Measurements from ENCODE around the gene KCMF1. TPM values are rescaled to one million over a fixed set of nuclear protein-coding genes. Genes with fewer than 3 reads are reported as not detected.

KCMF1 gene
- total RNA-seq (2012; rRNA removed), result 46.3 and 52.2 TPM in 2 replicates

- peak within 1 kb of the TSS; percentile 88 for H3K9ac ChIP-seq (ENCODE audit: low read depth, low read length)
- H3K27me3 ChIP-seq (ENCODE audit: control insufficient read depth, insufficient read depth, low read length), result no peaks in the 10 kb centered on the region
- peaks cover 15% of the 10 kb centered on the region for H3K4me1 ChIP-seq (ENCODE audit: control insufficient read depth, insufficient read depth, low read length)
- H3K36me3 ChIP-seq (ENCODE audit: insufficient read depth, low read length), result peaks cover 8% of the 10 kb centered on the region
- H3K4me2 ChIP-seq (ENCODE audit: low read length), result peak within 1 kb of the TSS; percentile 91
- peak within 1 kb of the TSS; percentile 73 for H3K4me3 ChIP-seq (ENCODE audit: low read length)
- no peaks in the 10 kb centered on the region for H3K9me3 ChIP-seq (replicated peaks; ENCODE audit: low read length)
These were observed at the start of gene KCMF1 for GRCh38 chr2:84970868-84971509. KCMF1 (plus strand) TSS chr2:84971161; CDS start chr2:84971452, 291 bp downstream.

DNA sequence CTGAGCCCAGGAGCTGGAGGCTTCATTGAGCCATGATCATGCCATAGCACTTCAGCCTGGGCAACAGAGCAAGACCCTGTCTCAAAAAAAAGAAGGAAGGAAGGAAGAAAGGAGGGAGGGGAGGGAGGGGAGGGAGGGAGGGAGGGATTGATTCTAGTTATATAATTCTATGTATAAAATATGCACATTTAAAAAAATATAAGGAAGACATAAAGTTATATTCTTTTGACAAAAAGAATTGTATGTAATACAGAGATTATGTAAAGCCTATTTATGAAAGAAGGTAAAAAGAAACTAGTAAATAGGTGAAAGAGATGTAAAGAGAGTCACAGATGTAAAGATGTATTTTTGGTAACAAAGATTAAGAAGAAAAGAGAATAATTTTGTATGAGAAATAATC is 48.0 kb upstream of the KCMF1 start:
- H3K4me3 ChIP-seq (ENCODE audit: low read length), result no peak overlapping the region
- no peaks in the 10 kb centered on the region for H3K27me3 ChIP-seq (ENCODE audit: control insufficient read depth, insufficient read depth, low read length)
- no peaks in the 10 kb centered on the region for H3K9me3 ChIP-seq (replicated peaks; ENCODE audit: low read length)
- no peaks in the 10 kb centered on the region for H3K36me3 ChIP-seq (ENCODE audit: insufficient read depth, low read length)
- no peak overlapping the region for H3K9ac ChIP-seq (ENCODE audit: low read depth, low read length)
- peaks cover 49% of the 10 kb centered on the region for H3K4me1 ChIP-seq (ENCODE audit: control insufficient read depth, insufficient read depth, low read length)
- no peak overlapping the region for H3K4me2 ChIP-seq (ENCODE audit: low read length)

- Histone ChIP-seq H3K9ac (ENCODE audit: low read depth, low read length) (no peak overlapping the region), H3K36me3 (ENCODE audit: insufficient read depth, low read length) (no peaks in the 10 kb centered on the region), H3K4me1 (ENCODE audit: control insufficient read depth, insufficient read depth, low read length) (peaks cover 36% of the 10 kb centered on the region), H3K9me3 (replicated peaks; ENCODE audit: low read length) (no peaks in the 10 kb centered on the region), H3K4me2 (ENCODE audit: low read length) (no peak overlapping the region), H3K27me3 (ENCODE audit: control insufficient read depth, insufficient read depth, low read length) (no peaks in the 10 kb centered on the region), H3K4me3 (ENCODE audit: low read length) (no peak overlapping the region)
These were observed 46.5 kb upstream of the KCMF1 start for GRCh38 chr2:84924173-84925106.

- Histone ChIP-seq H3K36me3 (ENCODE audit: insufficient read depth, low read length) (no peaks in the 10 kb centered on the region), H3K27me3 (ENCODE audit: control insufficient read depth, insufficient read depth, low read length) (no peaks in the 10 kb centered on the region), H3K9ac (ENCODE audit: low read depth, low read length) (no peak overlapping the region), H3K4me2 (ENCODE audit: low read length) (no peak overlapping the region), H3K4me3 (ENCODE audit: low read length) (no peak overlapping the region), H3K9me3 (replicated peaks; ENCODE audit: low read length) (no peaks in the 10 kb centered on the region), H3K4me1 (ENCODE audit: control insufficient read depth, insufficient read depth, low read length) (peaks cover 29% of the 10 kb centered on the region)
These were observed 45.6 kb upstream of the KCMF1 start for GRCh38 chr2:84925336-84925723.

GRCh38 chr2:84925724-84926376 is 45.1 kb upstream of the KCMF1 start:
- Histone ChIP-seq H3K27me3 (ENCODE audit: control insufficient read depth, insufficient read depth, low read length) (no peaks in the 10 kb centered on the region), H3K36me3 (ENCODE audit: insufficient read depth, low read length) (no peaks in the 10 kb centered on the region), H3K4me2 (ENCODE audit: low read length) (peak overlapping the region; percentile 93), H3K4me3 (ENCODE audit: low read length) (peak overlapping the region; percentile 64), H3K4me1 (ENCODE audit: control insufficient read depth, insufficient read depth, low read length) (peaks cover 25% of the 10 kb centered on the region), H3K9me3 (replicated peaks; ENCODE audit: low read length) (no peaks in the 10 kb centered on the region), H3K9ac (ENCODE audit: low read depth, low read length) (no peak overlapping the region)

GRCh38 chr2:84927275-84927627 is 43.7 kb upstream of the KCMF1 start:
- no peaks in the 10 kb centered on the region for H3K27me3 ChIP-seq (ENCODE audit: control insufficient read depth, insufficient read depth, low read length)
- H3K36me3 ChIP-seq (ENCODE audit: insufficient read depth, low read length), result no peaks in the 10 kb centered on the region
- peaks cover 25% of the 10 kb centered on the region for H3K4me1 ChIP-seq (ENCODE audit: control insufficient read depth, insufficient read depth, low read length)
- H3K9ac ChIP-seq (ENCODE audit: low read depth, low read length), result peak overlapping the region; percentile 17
- H3K4me2 ChIP-seq (ENCODE audit: low read length), result peak overlapping the region; percentile 93
- H3K4me3 ChIP-seq (ENCODE audit: low read length), result no peak overlapping the region
- no peaks in the 10 kb centered on the region for H3K9me3 ChIP-seq (replicated peaks; ENCODE audit: low read length)

DNA sequence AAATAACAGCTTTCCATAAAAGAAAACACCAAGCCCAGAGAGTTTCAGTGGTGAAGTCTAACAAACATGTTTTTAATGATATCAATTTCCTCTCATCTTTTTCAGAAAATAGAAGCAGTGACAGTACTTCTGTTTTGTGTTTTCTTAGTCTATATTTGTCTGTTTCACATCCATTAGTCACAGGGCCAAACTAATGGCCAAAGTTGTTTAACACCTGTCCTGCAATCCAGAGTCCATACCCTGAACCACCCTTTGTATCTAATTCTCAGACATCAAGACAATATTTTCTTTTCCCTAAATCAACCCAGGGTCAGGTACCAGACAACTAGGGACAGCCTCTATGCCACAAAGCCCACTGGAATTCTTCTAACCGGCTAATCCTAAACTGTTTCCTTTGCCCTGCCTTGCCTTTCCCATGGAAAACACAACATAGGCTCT is 39.6 kb upstream of the KCMF1 start:
- Histone ChIP-seq H3K27me3 (ENCODE audit: control insufficient read depth, insufficient read depth, low read length) (no peaks in the 10 kb centered on the region), H3K9ac (ENCODE audit: low read depth, low read length) (no peak overlapping the region), H3K4me3 (ENCODE audit: low read length) (no peak overlapping the region), H3K4me1 (ENCODE audit: control insufficient read depth, insufficient read depth, low read length) (peaks cover 10% of the 10 kb centered on the region), H3K4me2 (ENCODE audit: low read length) (no peak overlapping the region), H3K9me3 (replicated peaks; ENCODE audit: low read length) (no peaks in the 10 kb centered on the region), H3K36me3 (ENCODE audit: insufficient read depth, low read length) (no peaks in the 10 kb centered on the region)

DNA sequence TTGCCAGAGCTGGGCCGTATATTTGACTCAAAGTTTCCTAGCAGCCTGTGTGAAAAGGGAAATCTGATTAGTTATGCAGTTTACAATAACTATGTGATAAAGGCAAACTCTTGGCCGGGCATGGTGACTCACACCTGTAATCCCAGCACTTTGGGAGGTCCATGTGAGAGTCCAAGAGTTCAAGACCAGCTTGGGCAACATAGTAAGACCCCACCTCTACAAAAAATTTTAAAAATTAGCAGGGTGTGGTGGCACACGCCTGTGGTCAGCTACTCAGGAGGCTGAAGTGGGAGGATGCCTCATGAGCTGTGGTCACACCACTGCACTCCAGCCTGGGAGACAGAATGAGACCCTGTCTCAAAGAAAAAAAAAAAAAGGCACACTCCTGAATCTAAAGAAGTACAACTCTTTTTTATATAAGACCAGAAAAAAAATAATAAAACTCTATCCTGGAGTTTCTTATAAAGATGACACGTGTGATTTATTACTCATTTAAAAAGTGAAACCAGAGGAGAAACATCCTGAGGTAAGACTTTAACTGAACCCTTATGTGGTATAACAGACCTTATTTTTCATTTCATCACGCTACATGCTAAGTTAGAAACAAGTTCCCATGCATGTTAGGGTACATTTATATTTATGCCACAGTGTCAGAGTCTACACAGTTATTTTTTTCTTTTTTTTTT is 32.6 kb upstream of the KCMF1 start:
- no peaks in the 10 kb centered on the region for H3K9me3 ChIP-seq (replicated peaks; ENCODE audit: low read length)
- no peak overlapping the region for H3K4me2 ChIP-seq (ENCODE audit: low read length)
- no peaks in the 10 kb centered on the region for H3K27me3 ChIP-seq (ENCODE audit: control insufficient read depth, insufficient read depth, low read length)
- H3K4me3 ChIP-seq (ENCODE audit: low read length), result no peak overlapping the region
- peaks cover 6% of the 10 kb centered on the region for H3K4me1 ChIP-seq (ENCODE audit: control insufficient read depth, insufficient read depth, low read length)
- no peak overlapping the region for H3K9ac ChIP-seq (ENCODE audit: low read depth, low read length)
- no peaks in the 10 kb centered on the region for H3K36me3 ChIP-seq (ENCODE audit: insufficient read depth, low read length)

DNA sequence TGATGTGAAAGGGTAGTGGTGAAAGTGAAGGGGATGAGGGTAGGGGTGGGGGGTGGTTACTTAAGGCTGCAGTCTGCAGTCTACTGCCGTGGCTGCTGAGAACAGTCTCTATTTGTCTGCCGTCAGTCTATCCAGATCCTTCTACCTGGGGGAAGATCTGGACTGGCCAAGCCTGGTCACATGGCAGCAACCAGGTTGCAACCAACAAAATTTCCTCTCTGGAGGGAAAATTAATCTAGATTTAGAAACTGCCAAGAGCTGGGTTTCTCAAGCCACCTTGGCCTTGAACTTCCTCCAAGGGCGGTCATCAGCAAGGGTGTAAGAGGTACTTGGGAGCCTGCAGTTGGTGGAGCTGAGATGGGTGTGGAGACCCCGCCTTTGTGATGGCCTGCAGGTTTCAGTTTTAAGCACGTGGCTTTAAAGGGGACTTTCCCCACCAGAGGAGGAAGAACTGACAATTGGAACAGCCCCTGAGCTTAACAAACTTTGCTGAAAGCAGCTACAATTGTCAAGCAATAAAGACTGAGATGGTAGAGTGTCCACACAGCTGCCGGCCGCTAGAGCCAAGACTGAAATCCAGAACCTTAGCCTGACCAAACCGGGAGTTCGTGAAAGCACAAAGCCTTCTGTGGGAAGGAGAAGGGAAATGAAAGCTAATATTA is 31.4 kb upstream of the KCMF1 start:
- Histone ChIP-seq H3K9me3 (replicated peaks; ENCODE audit: low read length) (no peaks in the 10 kb centered on the region), H3K27me3 (ENCODE audit: control insufficient read depth, insufficient read depth, low read length) (no peaks in the 10 kb centered on the region), H3K4me1 (ENCODE audit: control insufficient read depth, insufficient read depth, low read length) (peaks cover 6% of the 10 kb centered on the region), H3K9ac (ENCODE audit: low read depth, low read length) (no peak overlapping the region), H3K4me2 (ENCODE audit: low read length) (peak overlapping the region; percentile 1), H3K36me3 (ENCODE audit: insufficient read depth, low read length) (no peaks in the 10 kb centered on the region), H3K4me3 (ENCODE audit: low read length) (no peak overlapping the region)

- no peaks in the 10 kb centered on the region for H3K9me3 ChIP-seq (replicated peaks; ENCODE audit: low read length)
- H3K4me2 ChIP-seq (ENCODE audit: low read length), result peak overlapping the region; percentile 1
- H3K4me3 ChIP-seq (ENCODE audit: low read length), result no peak overlapping the region
- no peaks in the 10 kb centered on the region for H3K27me3 ChIP-seq (ENCODE audit: control insufficient read depth, insufficient read depth, low read length)
- no peaks in the 10 kb centered on the region for H3K36me3 ChIP-seq (ENCODE audit: insufficient read depth, low read length)
- H3K9ac ChIP-seq (ENCODE audit: low read depth, low read length), result no peak overlapping the region
- H3K4me1 ChIP-seq (ENCODE audit: control insufficient read depth, insufficient read depth, low read length), result peaks cover 8% of the 10 kb centered on the region
These were observed 30.9 kb upstream of the KCMF1 start for GRCh38 chr2:84940088-84940470.
